GM12878 (cell line): ENCODE data around the gene HK1. TPM values are rescaled to one million over a fixed set of nuclear protein-coding genes. Genes with fewer than 3 reads are reported as not detected.

ENCODE experiments used
- ATAC-seq: fragments of 200-7000 bp; cut with Tn5 transposase; 3 replicates; pipeline ENCODE4 v1.9.1; 2020; ENCODE audit warnings: mild to moderate bottlenecking, moderate library complexity
- BruUV-seq: library from RNA; stranded (reverse); fragments of 400-500 nt; replicated peaks from 2 replicates; lab custom pipeline; 2021; lab: Mats Ljungman, UMichigan
- CTCF ChIA-PET: fragments of 300-600 bp; sonication (Branson Sonifier 250); formaldehyde crosslinking; extraction: SDS; loops from one replicate; lab custom pipeline; 2021; ENCODE audit warnings: inconsistent platforms; lab: Yijun Ruan, JAX
- POLR2A ChIA-PET: fragments of 350-600 bp; formaldehyde crosslinking; extraction: SDS; loops from one replicate; lab custom pipeline; 2021; ENCODE audit warnings: inconsistent platforms; lab: Charles Lee
- RAD21 ChIA-PET: fragments of 300-600 bp; sonication (Branson Sonifier 250); formaldehyde crosslinking; loops from one replicate; lab custom pipeline; 2023; ENCODE audit warnings: antibody characterized with exemption; ENCODE audit not compliant: unreplicated experiment; lab: Charles Lee
- SMC1A ChIA-PET: fragments of 300-600 bp; sonication (Branson Sonifier 250); formaldehyde crosslinking; loops from one replicate; lab custom pipeline; 2023; ENCODE audit not compliant: unreplicated experiment, uncharacterized antibody; lab: Charles Lee
- DNase-seq: peaks from one replicate; pipeline ENCODE4 v3.0.0-alpha.2; 2011; ENCODE audit warnings: low read depth, low spot score
- FAIRE-seq: peaks from 3 replicates; lab custom pipeline; 2011; peaks lifted over from hg19 to GRCh38; lab: Jason Lieb, UNC
- H2AFZ ChIP-seq: 2 replicates; pipeline ENCODE4 v1.6.0; 2011; ENCODE audit warnings: low read depth, low read length, control low read depth; ENCODE audit not compliant: control insufficient read depth
- H3K27ac ChIP-seq: 2 replicates; pipeline ENCODE4 v1.5.1; 2011; ENCODE audit warnings: control low read depth; ENCODE audit not compliant: control insufficient read depth, insufficient read depth
- H3K27me3 ChIP-seq, 2 experiments: replicated peaks in 1 of 2; 2 replicates each; pipeline versions ENCODE4 v1.6.0 to v1.6.1; 2011; ENCODE audit warnings: low read length in 1 of 2; ENCODE audit not compliant: control insufficient read depth in 2 of 2, insufficient read depth in 2 of 2
- H3K36me3 ChIP-seq, 2 experiments: 2 replicates each; pipeline ENCODE4 v1.5.1; 2011; ENCODE audit warnings: low read length in 1 of 2; ENCODE audit not compliant: control insufficient read depth in 2 of 2, insufficient read depth in 2 of 2
- H3K4me1 ChIP-seq: 2 replicates; pipeline ENCODE4 v1.6.1; 2011; ENCODE audit warnings: mild to moderate bottlenecking, low read length, moderate library complexity, mixed read lengths; ENCODE audit not compliant: control insufficient read depth, insufficient read depth
- H3K4me2 ChIP-seq: 2 replicates; pipeline ENCODE4 v1.6.0; 2011; ENCODE audit warnings: control low read depth; ENCODE audit not compliant: control insufficient read depth, insufficient read depth
- H3K4me3 ChIP-seq: fragments of 200-600 bp; sonication (generic); 2 replicates; pipeline ENCODE4 v1.5.1; 2016
- H3K79me2 ChIP-seq: 2 replicates; pipeline ENCODE4 v1.6.0; 2011; ENCODE audit warnings: low read length; ENCODE audit not compliant: control insufficient read depth, insufficient read depth
- H3K9ac ChIP-seq: 2 replicates; pipeline ENCODE4 v1.8.0; 2011; ENCODE audit warnings: low read length, control low read depth, mixed read lengths; ENCODE audit not compliant: control insufficient read depth, insufficient read depth
- H3K9me3 ChIP-seq: replicated peaks from 3 replicates; pipeline ENCODE4 v1.5.1; 2011; ENCODE audit warnings: mild to moderate bottlenecking, low read length; ENCODE audit not compliant: control insufficient read depth, insufficient read depth
- H4K20me1 ChIP-seq: 2 replicates; pipeline ENCODE4 v1.6.0; 2011; ENCODE audit not compliant: control insufficient read depth, insufficient read depth
- ASH2L ChIP-seq: fragments of 300-600, 200-600 bp; sonication (generic); IDR thresholded peaks from 2 replicates; pipeline ENCODE4 v1.6.1; 2017; ENCODE audit warnings: low read depth, mild to moderate bottlenecking, borderline replicate concordance
- BRCA1 ChIP-seq: IDR thresholded peaks from 2 replicates; pipeline ENCODE4 v1.6.1; 2011; ENCODE audit warnings: low read depth, low read length, improper control_type of control experiment
- CHD4 ChIP-seq: fragments of 200-600 bp; sonication (generic); IDR thresholded peaks from 2 replicates; pipeline ENCODE4 v1.6.1; 2016; ENCODE audit warnings: mild to moderate bottlenecking
- EZH2 ChIP-seq: IDR thresholded peaks from 2 replicates; pipeline ENCODE4 v1.6.1; 2012; ENCODE audit warnings: low read depth, mild to moderate bottlenecking, control low read depth, inconsistent platforms, low read length, borderline replicate concordance; ENCODE audit not compliant: control insufficient read depth
- GABPA ChIP-seq: IDR thresholded peaks from 2 replicates; pipeline ENCODE4 v1.6.1; 2014; ENCODE audit warnings: antibody characterized with exemption, low read depth, mild to moderate bottlenecking, inconsistent platforms
- GATAD2B ChIP-seq: fragments of 450-650 bp; conservative IDR thresholded peaks from 2 replicates; pipeline ENCODE4 v1.6.1; 2017; ENCODE audit warnings: low read depth, mild to moderate bottlenecking, moderate library complexity
- PAX5 ChIP-seq: IDR thresholded peaks from 2 replicates; pipeline ENCODE4 v1.6.1; 2011; ENCODE audit warnings: low read depth, low read length, borderline replicate concordance
- POLR2AphosphoS5 ChIP-seq: IDR thresholded peaks from 2 replicates; pipeline ENCODE4 v1.6.1; 2011; ENCODE audit warnings: mild to moderate bottlenecking, low read length, inconsistent platforms
- RCOR1 ChIP-seq: conservative IDR thresholded peaks from 2 replicates; pipeline ENCODE4 v1.6.1; 2012; ENCODE audit warnings: low read depth, low read length, improper control_type of control experiment
- SMAD5 ChIP-seq: IDR thresholded peaks from 2 replicates; pipeline ENCODE4 v1.6.1; 2016; ENCODE audit warnings: antibody characterized with exemption, low read depth
- SP1 ChIP-seq: IDR thresholded peaks from one replicate; pipeline ENCODE4 v1.6.1; 2011; ENCODE audit warnings: low read depth, low read length
- TBL1XR1 ChIP-seq: IDR thresholded peaks from 2 replicates; pipeline ENCODE4 v1.6.1; 2012; ENCODE audit warnings: low read depth, low read length, improper control_type of control experiment
- YY1 ChIP-seq: IDR thresholded peaks from 2 replicates; pipeline ENCODE4 v1.6.1; 2011; ENCODE audit warnings: low read depth, mild to moderate bottlenecking, low read length
- ZNF622 ChIP-seq: fragments of 450-650 bp; IDR thresholded peaks from 2 replicates; pipeline ENCODE4 v1.6.1; 2017; ENCODE audit warnings: mild to moderate bottlenecking, inconsistent platforms
- WGBS: methylation state at CpG from one replicate; pipeline ENCODE4 v1.1.6; 2016; ENCODE audit warnings: low lambda C conversion rate; ENCODE audit not compliant: insufficient replicate concordance, insufficient coverage; ENCODE audit errors: missing lambda C conversion rate; 5-methylcytosine and 5-hydroxymethylcytosine counted together
- in situ Hi-C: fragments of 300-500 bp; cut with MboI; formaldehyde crosslinking; loops from 9 replicates; pipeline ENCODE4 v1.14.3; 2018; ENCODE audit warnings: mixed read lengths
- intact Hi-C: fragments of 100-400 bp; cut with micrococcal nuclease; formaldehyde crosslinking; loops from one replicate; pipeline ENCODE4 v1.14.2; 2022; ENCODE audit not compliant: unreplicated experiment
- polyA plus RNA-seq, 11 experiments: library from polyadenylated mRNA; depleted of rRNA in 4 of 11; unstranded in 6 of 11; stranded (reverse) in 5 of 11; fragments of >200 nt; fragmentation: Nextera tagmentation in 4 of 11; fragmentation: Illumina TruSeq in 1 of 11; extraction: Ambion mirVana in 4 of 11; extraction: Trizol in 1 of 11; gene quantifications; 1 replicate in 1 of 11; 2 replicates in 10 of 11; pipeline versions ENCODE4 v1.2.1 to v1.2.3, GENCODE V29; 2011 to 2016; ENCODE audit warnings: inconsistent platforms in 2 of 11, missing spikeins in 2 of 11, low read depth in 1 of 11
- total RNA-seq, 4 experiments: library from RNA; depleted of rRNA in 3 of 4; stranded (reverse); fragments of >200 nt in 3 of 4; fragmentation: Illumina TruSeq in 1 of 4; extraction: Trizol in 1 of 4; gene quantifications; 2 replicates each; pipeline versions ENCODE4 v1.2.1 to v1.2.3, GENCODE V29; 2013 to 2021
- TF ChIP-seq, protein P1 (sequence below): fragments of 150-350 bp; IDR thresholded peaks from 2 replicates; pipeline ENCODE4 v1.6.1; 2016; ENCODE audit warnings: low read depth, low read length
- TF ChIP-seq, protein P2 (sequence below): IDR thresholded peaks from 2 replicates; pipeline ENCODE4 v1.6.1; 2012; ENCODE audit warnings: improper control_type of control experiment, low read depth, low read length; ENCODE audit not compliant: insufficient replicate concordance

HK1 gene
- total and polyA plus RNA-seq, 10 of the 15 experiments (the other 5 are each of a cell fraction or from before 2014, with no cell fraction given) = 3.4 to 77.3 (median 46.6) TPM

DNA sequence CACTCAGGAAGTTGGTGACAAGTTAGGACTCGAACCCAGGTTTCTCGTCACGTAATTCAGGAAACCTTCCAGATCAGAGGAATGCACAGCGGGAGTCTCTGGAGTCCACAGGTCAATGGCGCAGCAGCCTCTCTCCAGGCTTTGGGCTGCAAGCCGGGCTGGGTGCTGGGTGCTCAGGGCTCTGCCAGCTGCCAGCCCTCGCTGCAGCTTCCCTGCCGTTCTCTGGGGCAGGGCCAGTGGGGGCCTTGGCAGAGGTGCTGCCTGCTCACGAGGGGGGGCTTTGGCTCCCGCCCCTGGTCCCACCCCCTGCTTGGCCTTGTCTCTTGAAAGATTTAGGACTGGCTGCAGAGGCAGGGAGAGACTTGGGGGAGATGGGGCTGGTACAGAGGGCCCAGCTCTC lies 138.4 kb downstream of the HK1 start, which contains the start of gene TACR2:
Gene TACR2, minus strand, starts transcription at position 224 of the 400 bp plus-strand sequence. CDS start 595 bp downstream, outside the sequence.
- RAD21 ChIA-PET = interaction anchor here (1.1 kb wide), 1 partner anchor 9 kb away, joined by 3 read pairs; no protein-coding TSS in a partner anchor
- Histone ChIP-seq H3K4me3 (no peak within 1 kb of the TSS), H3K27me3 (no peaks in the 10 kb centered on the region; a peak in 2 of 4 replicates), H3K4me1 (peaks cover 2% of the 10 kb centered on the region; the same call in 1 of the 2 replicates), H3K36me3 (no peaks in the 10 kb centered on the region)
- FAIRE-seq = no peak
- no peak for TF ChIP-seq BRCA1
- no peak for TF ChIP-seq SP1
- TF ChIP-seq ASH2L = no peak
- no peak for TF ChIP-seq EZH2
- TF ChIP-seq CHD4 = no peak
- TF ChIP-seq ZNF622 = no peak
- TF ChIP-seq, protein P1, sequence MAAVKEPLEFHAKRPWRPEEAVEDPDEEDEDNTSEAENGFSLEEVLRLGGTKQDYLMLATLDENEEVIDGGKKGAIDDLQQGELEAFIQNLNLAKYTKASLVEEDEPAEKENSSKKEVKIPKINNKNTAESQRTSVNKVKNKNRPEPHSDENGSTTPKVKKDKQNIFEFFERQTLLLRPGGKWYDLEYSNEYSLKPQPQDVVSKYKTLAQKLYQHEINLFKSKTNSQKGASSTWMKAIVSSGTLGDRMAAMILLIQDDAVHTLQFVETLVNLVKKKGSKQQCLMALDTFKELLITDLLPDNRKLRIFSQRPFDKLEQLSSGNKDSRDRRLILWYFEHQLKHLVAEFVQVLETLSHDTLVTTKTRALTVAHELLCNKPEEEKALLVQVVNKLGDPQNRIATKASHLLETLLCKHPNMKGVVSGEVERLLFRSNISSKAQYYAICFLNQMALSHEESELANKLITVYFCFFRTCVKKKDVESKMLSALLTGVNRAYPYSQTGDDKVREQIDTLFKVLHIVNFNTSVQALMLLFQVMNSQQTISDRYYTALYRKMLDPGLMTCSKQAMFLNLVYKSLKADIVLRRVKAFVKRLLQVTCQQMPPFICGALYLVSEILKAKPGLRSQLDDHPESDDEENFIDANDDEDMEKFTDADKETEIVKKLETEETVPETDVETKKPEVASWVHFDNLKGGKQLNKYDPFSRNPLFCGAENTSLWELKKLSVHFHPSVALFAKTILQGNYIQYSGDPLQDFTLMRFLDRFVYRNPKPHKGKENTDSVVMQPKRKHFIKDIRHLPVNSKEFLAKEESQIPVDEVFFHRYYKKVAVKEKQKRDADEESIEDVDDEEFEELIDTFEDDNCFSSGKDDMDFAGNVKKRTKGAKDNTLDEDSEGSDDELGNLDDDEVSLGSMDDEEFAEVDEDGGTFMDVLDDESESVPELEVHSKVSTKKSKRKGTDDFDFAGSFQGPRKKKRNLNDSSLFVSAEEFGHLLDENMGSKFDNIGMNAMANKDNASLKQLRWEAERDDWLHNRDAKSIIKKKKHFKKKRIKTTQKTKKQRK = no peak
- TF ChIP-seq RCOR1 = no peak
- TF ChIP-seq POLR2AphosphoS5 = no peak
- no peak for TF ChIP-seq TBL1XR1
- TF ChIP-seq, protein P2, sequence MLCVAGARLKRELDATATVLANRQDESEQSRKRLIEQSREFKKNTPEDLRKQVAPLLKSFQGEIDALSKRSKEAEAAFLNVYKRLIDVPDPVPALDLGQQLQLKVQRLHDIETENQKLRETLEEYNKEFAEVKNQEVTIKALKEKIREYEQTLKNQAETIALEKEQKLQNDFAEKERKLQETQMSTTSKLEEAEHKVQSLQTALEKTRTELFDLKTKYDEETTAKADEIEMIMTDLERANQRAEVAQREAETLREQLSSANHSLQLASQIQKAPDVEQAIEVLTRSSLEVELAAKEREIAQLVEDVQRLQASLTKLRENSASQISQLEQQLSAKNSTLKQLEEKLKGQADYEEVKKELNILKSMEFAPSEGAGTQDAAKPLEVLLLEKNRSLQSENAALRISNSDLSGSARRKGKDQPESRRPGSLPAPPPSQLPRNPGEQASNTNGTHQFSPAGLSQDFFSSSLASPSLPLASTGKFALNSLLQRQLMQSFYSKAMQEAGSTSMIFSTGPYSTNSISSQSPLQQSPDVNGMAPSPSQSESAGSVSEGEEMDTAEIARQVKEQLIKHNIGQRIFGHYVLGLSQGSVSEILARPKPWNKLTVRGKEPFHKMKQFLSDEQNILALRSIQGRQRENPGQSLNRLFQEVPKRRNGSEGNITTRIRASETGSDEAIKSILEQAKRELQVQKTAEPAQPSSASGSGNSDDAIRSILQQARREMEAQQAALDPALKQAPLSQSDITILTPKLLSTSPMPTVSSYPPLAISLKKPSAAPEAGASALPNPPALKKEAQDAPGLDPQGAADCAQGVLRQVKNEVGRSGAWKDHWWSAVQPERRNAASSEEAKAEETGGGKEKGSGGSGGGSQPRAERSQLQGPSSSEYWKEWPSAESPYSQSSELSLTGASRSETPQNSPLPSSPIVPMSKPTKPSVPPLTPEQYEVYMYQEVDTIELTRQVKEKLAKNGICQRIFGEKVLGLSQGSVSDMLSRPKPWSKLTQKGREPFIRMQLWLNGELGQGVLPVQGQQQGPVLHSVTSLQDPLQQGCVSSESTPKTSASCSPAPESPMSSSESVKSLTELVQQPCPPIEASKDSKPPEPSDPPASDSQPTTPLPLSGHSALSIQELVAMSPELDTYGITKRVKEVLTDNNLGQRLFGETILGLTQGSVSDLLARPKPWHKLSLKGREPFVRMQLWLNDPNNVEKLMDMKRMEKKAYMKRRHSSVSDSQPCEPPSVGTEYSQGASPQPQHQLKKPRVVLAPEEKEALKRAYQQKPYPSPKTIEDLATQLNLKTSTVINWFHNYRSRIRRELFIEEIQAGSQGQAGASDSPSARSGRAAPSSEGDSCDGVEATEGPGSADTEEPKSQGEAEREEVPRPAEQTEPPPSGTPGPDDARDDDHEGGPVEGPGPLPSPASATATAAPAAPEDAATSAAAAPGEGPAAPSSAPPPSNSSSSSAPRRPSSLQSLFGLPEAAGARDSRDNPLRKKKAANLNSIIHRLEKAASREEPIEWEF = no peak
- no peak for TF ChIP-seq YY1
- TF ChIP-seq SMAD5 = no peak
- no peak for TF ChIP-seq GATAD2B
- no peak for TF ChIP-seq GABPA
- TF ChIP-seq PAX5 = no peak
- TF ChIP-seq, all 136 proteins: peak for 0
- H3K4me2 ChIP-seq = no peak within 1 kb of the TSS
- intact Hi-C loops = no loop called here
- BruUV-seq = no TSS peak
- in situ Hi-C loops = loop anchor here (10.0 kb wide), 1 partner anchor 218 kb away; the partner anchor contains the start of gene FAM241B
- SMC1A ChIA-PET = no interaction called here
- no peak within 1 kb of the TSS for H3K9ac ChIP-seq
- DNase-seq = no peak
- no peaks in the 10 kb centered on the region for H3K9me3 ChIP-seq
- ATAC-seq = no peak
- POLR2A ChIA-PET = interaction anchor here (0.7 kb wide), 1 partner anchor 84 kb away, joined by 4 read pairs; no protein-coding TSS in a partner anchor
- no peaks in the 10 kb centered on the region for H3K79me2 ChIP-seq
- CTCF ChIA-PET = interaction anchor here (3.6 kb wide), 1 partner anchor 9 kb away, joined by 18 read pairs; no protein-coding TSS in a partner anchor
- H2AFZ ChIP-seq = no peak within 1 kb of the TSS
- WGBS = 61% methylated on average over 8 of the region's 10 CpGs
- no peak within 1 kb of the TSS for H3K27ac ChIP-seq
- no peaks in the 10 kb centered on the region for H4K20me1 ChIP-seq
